ENCODE results near the gene B3GNT4.
"Not testable (repeated sequence)": the region's sequence is repeated elsewhere in the genome, so short reads cannot be mapped to it uniquely, and the experiment has no call there.

Gene B3GNT4

GRCh38 chr12:122225683-122226365 is 22.3 kb downstream of the B3GNT4 start, which contains the start of gene DIABLO:
DIABLO (minus strand) TSS chr12:122226052; CDS start chr12:122226014, 38 bp downstream.
- peak; percentile 100 for DNase-seq

GRCh38 chr12:122226366-122227125 is 23.0 kb downstream of the B3GNT4 start:
- no peak for DNase-seq

GRCh38 chr12:122227341-122227740 is 23.8 kb downstream of the B3GNT4 start:
- peak; percentile 79 for DNase-seq

GRCh38 chr12:122228092-122228491 is 24.6 kb downstream of the B3GNT4 start:
- DNase-seq, result no peak

DNA sequence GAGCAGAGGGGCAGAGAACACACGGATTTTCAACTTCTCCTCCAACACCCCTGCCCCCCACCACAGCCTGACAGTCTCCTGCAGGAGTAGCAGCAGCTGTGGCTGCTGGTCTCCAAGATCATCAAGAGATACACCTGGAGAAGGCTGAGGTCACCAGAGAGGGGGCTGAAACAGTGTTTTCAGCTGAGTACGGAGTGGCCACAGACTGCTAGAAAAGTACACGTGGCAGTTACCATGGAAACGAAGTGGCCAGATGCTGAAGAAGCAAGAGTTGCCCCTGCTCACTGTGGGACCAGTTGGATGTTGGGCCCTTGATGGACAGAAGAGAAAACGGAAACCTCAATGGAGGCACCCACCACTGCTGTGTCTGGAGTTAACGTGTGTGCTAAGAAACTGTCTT is 27.3 kb downstream of the B3GNT4 start:
- no peak for DNase-seq

- no peak for DNase-seq
Measured at GRCh38 chr12:122232691-122233090, 29.2 kb downstream of the B3GNT4 start.

DNA sequence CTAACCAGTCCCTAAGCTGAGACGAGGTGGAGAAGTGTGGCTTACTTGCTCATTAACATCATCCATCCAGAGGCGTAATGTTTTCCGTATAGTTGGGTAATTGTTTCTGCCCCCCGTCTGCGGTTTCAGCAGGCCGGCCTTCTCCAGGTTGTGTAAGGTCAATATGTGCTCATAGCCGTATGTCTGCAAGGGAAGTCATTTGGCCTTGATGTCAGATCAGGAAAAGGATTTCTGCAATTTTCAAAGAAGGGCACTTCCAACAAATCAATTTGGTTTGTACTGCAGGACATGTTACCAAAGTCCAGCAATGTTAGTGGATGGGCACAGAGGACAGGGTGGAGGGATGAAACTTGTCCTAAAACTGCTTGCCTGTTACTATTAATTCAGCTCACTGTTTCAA is 32.2 kb downstream of the B3GNT4 start:
- DNase-seq, result no peak

DNA sequence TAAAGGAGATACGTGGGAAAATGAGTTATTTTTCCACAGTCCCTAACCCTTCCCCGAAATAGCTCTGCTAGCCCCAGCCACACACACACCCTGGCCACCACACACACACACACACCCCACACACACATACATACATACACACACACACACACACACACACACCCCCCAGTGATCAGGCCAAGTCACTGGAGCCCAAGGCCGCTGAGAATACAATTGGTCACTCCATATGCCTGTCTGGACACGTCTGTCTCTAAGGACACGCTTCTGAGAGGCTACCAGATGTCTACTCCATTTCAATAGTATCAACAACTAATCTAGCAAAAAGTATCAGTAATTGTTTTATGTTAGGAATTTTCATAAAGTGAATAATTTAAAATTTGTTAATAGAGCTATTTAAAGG is 35.4 kb downstream of the B3GNT4 start:
- DNase-seq, result no peak

DNA sequence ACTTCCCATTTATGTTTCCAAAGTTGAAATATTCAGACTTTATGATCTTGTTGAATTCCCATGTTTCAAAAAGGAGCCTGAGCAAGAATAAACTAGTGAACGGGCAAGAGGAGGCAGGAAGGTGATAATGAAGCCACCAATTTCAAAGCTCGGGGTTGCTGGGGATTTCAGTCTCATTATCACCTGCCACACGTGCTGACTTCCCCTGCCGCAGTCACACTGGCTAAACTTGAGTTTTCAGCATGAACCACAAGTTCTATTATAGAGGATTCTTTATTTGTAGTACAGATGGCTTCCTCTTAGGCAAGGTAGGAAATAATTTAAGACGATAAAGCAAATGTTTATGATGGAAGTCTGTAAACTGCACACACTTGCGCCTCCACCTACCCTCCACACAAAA is 40.5 kb downstream of the B3GNT4 start:
- DNase-seq, result peak; percentile 14

- DNase-seq, result peak; percentile 5
Measured at GRCh38 chr12:122244565-122245371, 41.3 kb downstream of the B3GNT4 start.

DNA sequence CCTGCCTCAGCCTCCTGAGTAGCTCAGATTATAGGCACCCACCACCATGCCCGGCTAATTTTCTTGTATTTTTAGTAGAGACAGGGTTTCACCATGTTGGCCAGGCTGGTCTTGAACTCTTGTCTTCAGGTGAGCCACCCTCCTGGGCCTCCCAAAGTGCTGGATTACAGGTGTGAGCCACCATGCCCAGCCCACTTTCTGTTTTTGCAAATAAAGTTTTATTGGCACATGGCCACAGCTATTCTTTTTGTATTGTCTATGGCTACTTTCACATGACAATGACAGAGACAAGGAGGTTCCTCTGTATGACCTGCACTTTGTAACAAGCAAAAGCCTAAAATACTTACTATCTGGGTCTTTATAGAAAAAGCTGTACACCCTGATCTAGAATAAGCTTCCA is 42.0 kb downstream of the B3GNT4 start:
- DNase-seq, result no peak

DNA sequence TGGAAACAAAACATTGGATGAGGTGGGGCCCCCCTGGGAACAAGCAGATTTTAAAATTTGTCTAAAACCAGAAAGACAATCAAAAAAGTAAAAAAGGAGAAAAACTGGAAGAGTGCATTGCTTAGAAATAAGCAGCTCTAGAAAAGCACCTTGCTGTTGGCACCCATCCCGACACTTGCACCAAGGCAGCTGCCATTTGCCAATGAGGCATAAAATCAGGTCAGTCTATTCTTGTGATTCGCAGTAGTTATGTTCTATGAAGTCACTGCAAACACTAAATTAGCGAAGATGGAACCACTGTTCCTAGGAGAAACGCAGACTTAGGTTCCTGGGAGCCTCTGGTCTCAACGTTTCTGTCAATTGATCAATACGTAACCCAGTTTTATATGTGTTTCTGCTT is 46.5 kb downstream of the B3GNT4 start:
- no peak for DNase-seq

DNA sequence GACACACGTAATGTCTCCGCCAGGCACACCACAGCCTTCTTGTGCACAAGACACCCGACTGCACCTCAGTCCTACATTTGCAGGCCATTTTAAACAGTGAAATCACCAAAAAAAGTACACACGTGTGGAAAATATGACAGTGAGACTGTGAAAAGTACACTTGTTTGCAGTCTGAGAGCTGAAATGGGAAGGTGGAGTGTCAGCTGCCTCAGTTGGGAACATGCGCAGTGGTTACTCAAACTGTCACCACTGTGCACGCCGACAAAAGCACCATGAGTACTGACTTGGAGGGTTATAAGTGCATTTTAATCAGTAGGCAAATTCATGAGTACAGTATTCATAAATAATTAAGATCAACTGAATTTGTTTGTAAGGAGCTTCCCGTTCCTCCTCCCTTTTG is 47.0 kb downstream of the B3GNT4 start:
- no peak for DNase-seq

- DNase-seq, result not testable (repeated sequence)
Measured at GRCh38 chr12:122258462-122258861, 55.0 kb downstream of the B3GNT4 start.

Data from activated gamma-delta T cell treated with Interleukin-2 at 50 U/mL for 16 hours (primary cell).